Lower lobe of right lung (tissue), 2 donors: ENCODE results near the gene POLDIP2. TPM values are rescaled to one million over a fixed set of nuclear protein-coding genes. Genes with fewer than 3 reads are reported as not detected.

Source experiments
- ATAC-seq, 2 donors: fragments of 200-7000 bp; cut with Tn5 transposase; one replicate each; pipeline ENCODE4 v1.9.1; 2020 to 2022; ENCODE audit warnings: mild to moderate bottlenecking in 2 of 2, moderate library complexity in 2 of 2
- DNase-seq: peaks from one replicate; pipeline ENCODE4 v3.0.0-alpha.2; 2020
- H3K27ac ChIP-seq: fragments of 200-600 bp; one replicate; pipeline ENCODE4 v1.8.0; 2022
- H3K27me3 ChIP-seq: fragments of 200-600 bp; one replicate; pipeline ENCODE4 v1.8.0; 2022; ENCODE audit warnings: low read depth
- H3K36me3 ChIP-seq: fragments of 200-600 bp; one replicate; pipeline ENCODE4 v1.8.0; 2022; ENCODE audit warnings: mild to moderate bottlenecking
- H3K4me1 ChIP-seq: fragments of 200-600 bp; one replicate; pipeline ENCODE4 v1.8.0; 2022
- H3K4me3 ChIP-seq: fragments of 200-600 bp; one replicate; pipeline ENCODE4 v1.8.0; 2022; ENCODE audit warnings: mild to moderate bottlenecking
- H3K9me3 ChIP-seq: fragments of 200-600 bp; one replicate; pipeline ENCODE4 v1.8.0; 2022
- CTCF ChIP-seq: fragments of 200-600 bp; IDR thresholded peaks from one replicate; pipeline ENCODE4 v1.8.0; 2022; ENCODE audit warnings: antibody characterized with exemption, mild to moderate bottlenecking
- intact Hi-C: fragments of 100-400 bp; cut with DNase I; formaldehyde crosslinking; loops from one replicate; pipeline ENCODE4 v1.11.0; 2022
- microRNA-seq: library from miRNA; unstranded; fragments of <30 nt; microRNA quantifications from one replicate; pipeline ENCODE4 v1.2.0, GENCODE V29; 2020; ENCODE audit warnings: borderline number of aligned reads
- total RNA-seq: library from RNA; stranded (reverse); fragmentation: NEBNext Ultra II Directional; extraction: Animal tissue kit (Norgen Biotek cat#: 25700); gene quantifications from one replicate; pipeline ENCODE4 v1.2.1, GENCODE V29; 2021
- donor health status: DM: no; HTN: yes; CAD: no; lungs with severe emphysema.

POLDIP2 gene
- total RNA-seq, 1 donor from 2014 or later: 54.7 TPM

GRCh38 chr17:28298449-28298848, 58.9 kb downstream of the POLDIP2 start:
- intact Hi-C loops: no loop called here
- Histone ChIP-seq H3K36me3 (no peaks in the 10 kb centered on the region), H3K27ac (no peak overlapping the region), H3K27me3 (no peaks in the 10 kb centered on the region), H3K9me3 (no peaks in the 10 kb centered on the region), H3K4me1 (no peaks in the 10 kb centered on the region), H3K4me3 (no peak overlapping the region)
- no peak for DNase-seq
- no peak for TF ChIP-seq CTCF
- no peak for ATAC-seq

Small RNA genes lying within 50 kb of the gene (microRNA-seq; reads per million reads assigned to microRNA genes)
- gene MIR4723: not detected

Other genes starting within 250 kb of the POLDIP2 start
- gene TMEM97, start 38.3 kb downstream of the POLDIP2 start, total RNA-seq: 51.5 TPM
- gene IFT20, start 22.1 kb downstream of the POLDIP2 start, total RNA-seq: 33.2 TPM
- gene TNFAIP1, start 21.8 kb downstream of the POLDIP2 start, total RNA-seq: 56.1 TPM
- not detected for gene SEBOX, start 7.7 kb upstream of the POLDIP2 start, total RNA-seq
- 1.3 TPM for gene VTN, start 12.8 kb upstream of the POLDIP2 start, total RNA-seq
- gene SARM1, start 14.2 kb upstream of the POLDIP2 start, total RNA-seq: 14.1 TPM
- gene SLC46A1, start 48.7 kb upstream of the POLDIP2 start, total RNA-seq: 23.3 TPM
- not detected for gene SLC13A2, start 116.1 kb upstream of the POLDIP2 start, total RNA-seq
- gene FOXN1, start 148.8 kb upstream of the POLDIP2 start, total RNA-seq: 0.15 TPM
- 27.0 TPM for gene UNC119, start 195.1 kb upstream of the POLDIP2 start, total RNA-seq
- 45.3 TPM for gene PIGS, start 214.0 kb upstream of the POLDIP2 start, total RNA-seq
- gene ALDOC, start 219.4 kb upstream of the POLDIP2 start, total RNA-seq: 11.6 TPM
- gene SPAG5, start 241.5 kb upstream of the POLDIP2 start, total RNA-seq: 4.9 TPM